Stimulated activated CD4-positive, alpha-beta T cell treated with anti-CD3 and anti-CD28 coated beads, Interleukin-2, amount 100 ng/mL, for 48 hours (primary cell): ENCODE results near the gene AKT1S1.
A peak's percentile ranks its signal among the peaks of the same experiment; 100 is the strongest.

ENCODE experiments used
- DNase-seq, 2 donors: peaks; one replicate each; pipeline ENCODE4 v3.0.0-alpha.2; 2020

Gene AKT1S1

GRCh38 chr19:49907745-49908446 lies 30.7 kb upstream of the AKT1S1 start:
- DNase-seq, result no peak

GRCh38 chr19:49906879-49907564 lies 29.9 kb upstream of the AKT1S1 start:
- DNase-seq, result no peak

DNA sequence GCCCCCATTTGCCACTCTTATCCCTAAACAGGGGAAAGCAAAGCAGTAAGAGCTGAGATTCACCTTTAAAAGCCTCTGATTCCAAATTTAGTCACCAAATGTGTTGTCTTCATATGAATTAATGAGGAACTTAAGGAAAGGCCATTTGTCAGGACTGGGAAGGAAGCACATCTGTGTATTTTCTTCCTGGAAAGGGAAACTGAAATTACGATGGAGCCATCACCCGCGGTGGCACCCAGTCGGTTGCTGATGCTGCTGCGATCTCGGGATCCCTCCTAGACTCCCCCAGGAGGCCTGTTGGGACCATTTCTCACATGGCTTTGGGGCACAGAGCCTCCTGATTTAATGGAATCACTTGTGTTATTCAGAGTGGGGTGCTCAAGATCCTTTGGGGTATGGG lies 27.0 kb upstream of the AKT1S1 start:
- DNase-seq, result no peak

- peak; percentile 37 to 46 for DNase-seq
Observed at GRCh38 chr19:49896863-49897621, 19.9 kb upstream of the AKT1S1 start, which contains the start of gene IL4I1. Gene IL4I1, minus strand, starts transcription at chr19:49896887. Its CDS starts 727 bp downstream, at chr19:49896160.

- no peak for DNase-seq
Observed at GRCh38 chr19:49895566-49896297, 18.6 kb upstream of the AKT1S1 start.

GRCh38 chr19:49894879-49895565 lies 17.9 kb upstream of the AKT1S1 start:
- peak; percentile 37 to 45 for DNase-seq

DNA sequence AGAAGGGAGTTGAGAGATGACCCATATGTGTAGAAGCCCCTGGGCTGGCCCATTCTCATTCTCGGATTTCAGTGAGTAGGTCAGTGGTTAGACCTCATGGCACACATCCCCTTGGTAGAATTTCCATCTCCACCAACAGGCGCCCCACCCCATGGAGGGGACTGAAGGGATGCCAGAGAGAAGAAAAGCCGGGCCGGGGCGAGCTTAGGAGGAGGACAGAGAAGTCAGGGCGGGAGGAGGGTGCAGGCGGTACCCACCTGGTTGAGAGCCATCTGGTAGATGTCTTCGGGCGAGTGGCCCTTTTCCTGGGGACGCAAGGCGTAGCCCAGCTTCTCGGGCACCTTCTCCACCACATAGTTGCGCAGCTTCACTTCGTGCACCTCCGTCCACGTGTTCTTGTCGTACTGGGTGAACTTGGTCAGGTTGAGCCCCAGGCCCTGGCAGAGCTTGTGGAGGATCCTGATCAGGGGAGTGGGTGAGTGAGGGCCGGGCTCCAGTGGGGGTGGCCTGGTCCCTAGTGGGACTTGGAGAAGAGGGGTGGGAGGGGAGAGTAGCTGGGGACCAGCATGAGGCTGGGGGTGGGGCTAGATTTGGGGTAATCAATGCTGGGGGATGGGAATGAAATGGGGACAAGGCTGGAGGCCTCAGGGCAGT lies 17.0 kb upstream of the AKT1S1 start:
- DNase-seq, result no peak

- DNase-seq, result no peak
Observed at GRCh38 chr19:49892716-49893115, 15.6 kb upstream of the AKT1S1 start.

GRCh38 chr19:49891393-49891792 lies 14.2 kb upstream of the AKT1S1 start:
- no peak for DNase-seq

GRCh38 chr19:49890349-49891311 lies 13.5 kb upstream of the AKT1S1 start:
- DNase-seq, result peak in 1 of 2 donors; percentile 63

- DNase-seq, result peak; percentile 69 to 77
Observed at GRCh38 chr19:49889687-49890348, 12.7 kb upstream of the AKT1S1 start.

GRCh38 chr19:49889038-49889686 lies 12.0 kb upstream of the AKT1S1 start:
- no peak for DNase-seq

- DNase-seq, result no peak
Observed at GRCh38 chr19:49888510-49888824, 11.3 kb upstream of the AKT1S1 start.

DNA sequence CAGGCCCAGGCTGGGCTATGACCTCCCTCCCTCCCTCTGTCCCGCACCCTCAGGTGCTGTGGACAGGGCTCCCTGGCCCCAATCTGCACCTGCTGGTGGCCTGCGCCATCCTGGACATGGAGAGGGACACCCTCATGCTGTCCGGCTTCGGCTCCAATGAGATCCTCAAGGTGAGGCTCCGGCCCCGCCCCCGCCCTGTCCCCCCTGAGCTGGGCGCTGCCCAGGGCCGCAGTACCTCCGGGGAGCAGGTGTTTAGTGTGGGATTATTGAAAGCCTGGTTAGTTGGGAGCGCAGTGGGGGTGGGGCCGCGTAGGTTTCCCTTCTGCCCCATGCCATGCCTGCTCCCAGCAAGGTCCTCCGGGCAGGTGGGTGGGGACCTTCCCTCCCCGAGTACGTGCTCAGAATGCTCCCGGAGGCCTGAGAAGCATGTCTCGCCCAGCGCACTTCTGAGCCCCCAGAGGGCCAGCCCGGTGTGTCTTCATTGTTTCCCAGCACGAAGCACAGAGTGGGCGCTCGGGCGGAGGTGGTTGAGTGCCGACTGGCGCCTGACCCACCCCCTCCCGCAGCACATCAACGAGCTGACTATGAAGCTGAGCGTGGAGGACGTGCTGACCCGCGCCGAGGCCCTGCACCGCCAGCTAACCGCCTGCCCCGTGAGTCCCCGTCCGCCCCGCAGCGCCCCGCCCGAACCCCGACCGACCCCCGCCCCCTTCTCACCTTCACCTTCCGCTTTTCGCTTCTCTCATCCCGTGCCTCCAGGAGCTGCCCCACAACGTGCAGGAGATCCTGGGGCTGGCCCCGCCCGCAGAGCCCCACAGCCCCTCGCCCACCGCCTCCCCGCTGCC lies 10.7 kb upstream of the AKT1S1 start:
- no peak for DNase-seq

DNA sequence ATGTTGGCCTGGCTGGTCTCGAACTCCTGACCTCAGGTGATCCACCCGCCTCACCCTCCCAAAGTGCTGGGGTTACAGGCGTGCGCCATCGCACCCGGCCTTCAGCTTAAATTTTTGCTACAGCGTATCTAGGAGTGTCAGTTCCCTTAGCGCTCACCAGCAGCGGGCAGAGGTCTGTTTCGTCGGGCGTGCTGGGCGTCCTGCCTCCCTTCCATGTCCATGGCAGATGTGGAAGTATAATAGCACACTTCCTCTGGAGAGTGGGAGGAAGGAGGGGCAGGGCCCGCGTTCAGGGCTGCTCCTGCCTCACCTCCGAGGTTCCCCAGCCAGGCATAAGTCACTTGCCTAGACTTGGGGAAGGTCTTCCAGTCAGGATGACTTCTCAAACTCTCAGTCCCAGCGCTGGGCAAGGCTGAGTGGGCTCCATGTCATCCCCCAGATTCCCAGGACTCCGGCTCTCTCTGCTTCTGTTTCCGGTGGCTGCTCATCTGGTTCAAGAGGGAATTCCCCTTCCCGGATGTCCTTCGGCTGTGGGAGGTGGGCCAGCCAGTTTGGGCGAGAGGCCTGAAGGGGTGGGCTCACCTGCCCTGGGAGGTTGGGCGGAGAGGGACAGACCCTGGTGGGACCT lies 10.0 kb upstream of the AKT1S1 start:
- no peak for DNase-seq

DNA sequence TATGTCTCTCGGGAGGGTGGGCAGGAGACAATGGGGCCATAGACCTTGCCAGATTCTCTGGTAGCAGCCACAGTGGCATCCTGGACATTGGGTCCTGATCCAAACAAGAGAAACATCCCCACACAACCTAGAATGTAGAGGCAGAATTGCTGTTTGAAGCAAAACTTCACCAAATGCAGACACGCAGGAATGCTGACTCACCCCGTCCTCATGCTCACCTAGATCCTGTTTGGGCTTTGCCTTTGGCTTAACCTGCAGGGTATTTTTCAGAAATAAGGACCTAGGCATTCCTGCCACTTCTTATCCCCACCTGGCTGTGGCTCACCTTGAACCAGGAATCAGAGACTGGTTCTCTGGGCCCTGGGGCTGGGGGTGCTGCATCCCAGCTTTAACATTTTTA lies 7.6 kb upstream of the AKT1S1 start:
- DNase-seq, result no peak

DNA sequence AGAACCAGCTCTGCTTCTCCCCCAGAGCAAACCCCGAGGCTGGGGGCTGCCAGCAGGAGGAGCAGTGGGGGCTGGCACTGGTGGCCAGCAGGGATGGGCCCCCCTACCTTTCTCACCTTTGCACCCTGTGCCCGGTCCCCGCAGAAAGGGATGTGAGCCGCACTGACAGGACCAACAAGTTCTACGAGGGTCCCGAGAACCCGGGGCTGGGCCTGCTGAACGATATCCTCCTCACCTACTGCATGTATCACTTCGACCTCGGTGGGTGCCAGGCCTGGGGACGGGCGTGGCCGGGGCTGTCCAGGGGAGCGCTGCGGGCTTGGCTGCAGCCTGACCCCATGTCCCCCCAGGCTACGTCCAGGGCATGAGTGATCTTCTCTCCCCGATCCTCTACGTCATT lies 7.0 kb upstream of the AKT1S1 start:
- no peak for DNase-seq

DNA sequence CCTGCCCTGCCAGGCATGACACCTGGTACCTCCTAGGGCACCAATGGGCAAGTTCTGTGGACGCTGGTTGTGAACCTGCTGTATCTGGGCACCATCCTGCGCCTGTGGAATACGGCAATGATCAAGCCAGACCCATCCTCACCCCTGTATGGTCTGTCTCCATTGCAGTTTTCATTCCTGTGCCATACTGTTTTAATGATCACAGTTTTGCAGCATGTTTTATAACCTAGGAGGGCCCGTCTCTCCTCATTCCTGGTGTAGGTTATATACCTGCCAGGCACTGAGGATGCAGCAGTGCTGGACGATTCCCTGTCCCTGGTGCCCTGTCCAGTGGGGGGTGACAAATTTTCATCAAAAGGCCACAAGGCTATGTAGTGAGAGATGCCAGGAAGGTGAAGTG lies 5.9 kb upstream of the AKT1S1 start:
- no peak for DNase-seq
